HG02870 (cell line): ENCODE results near the gene KCNJ4.

Experiments used
- ATAC-seq: cut with Tn5 transposase; IDR thresholded peaks from one replicate; pipeline ENCODE4 v1.9.1; 2021; ENCODE audit warnings: mild to moderate bottlenecking, moderate library complexity; ENCODE audit not compliant: unreplicated experiment

Gene KCNJ4

DNA sequence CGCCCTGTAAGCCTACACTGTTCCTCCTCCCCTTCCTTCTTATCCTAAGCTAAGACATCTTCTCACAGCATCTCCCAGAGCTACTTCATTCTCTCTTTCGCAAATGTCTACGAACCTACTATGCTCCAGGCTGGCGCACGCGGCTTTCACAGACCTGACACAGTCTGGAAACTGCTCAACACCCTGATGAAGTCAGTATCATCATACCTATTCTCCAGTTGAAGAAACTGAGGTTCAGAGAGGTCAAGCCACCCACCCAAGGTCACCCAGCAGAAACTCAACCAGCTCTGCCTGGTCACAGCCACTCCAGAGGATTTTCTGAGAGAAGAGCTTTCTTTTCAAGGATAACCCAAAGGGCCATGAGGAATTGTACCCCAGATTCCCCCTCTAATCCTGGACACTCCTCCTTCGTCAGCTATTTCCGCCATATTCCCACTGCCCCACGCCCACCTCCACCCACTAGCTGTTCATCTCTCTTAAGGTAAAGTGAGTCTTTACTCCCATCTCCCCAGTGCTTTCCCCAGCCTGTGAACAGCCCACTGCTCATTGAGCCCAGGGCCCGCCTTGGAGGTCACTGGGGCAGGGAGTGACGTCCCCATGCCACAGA, 1.8 kb downstream of the KCNJ4 start:
- ATAC-seq, result no peak

DNA sequence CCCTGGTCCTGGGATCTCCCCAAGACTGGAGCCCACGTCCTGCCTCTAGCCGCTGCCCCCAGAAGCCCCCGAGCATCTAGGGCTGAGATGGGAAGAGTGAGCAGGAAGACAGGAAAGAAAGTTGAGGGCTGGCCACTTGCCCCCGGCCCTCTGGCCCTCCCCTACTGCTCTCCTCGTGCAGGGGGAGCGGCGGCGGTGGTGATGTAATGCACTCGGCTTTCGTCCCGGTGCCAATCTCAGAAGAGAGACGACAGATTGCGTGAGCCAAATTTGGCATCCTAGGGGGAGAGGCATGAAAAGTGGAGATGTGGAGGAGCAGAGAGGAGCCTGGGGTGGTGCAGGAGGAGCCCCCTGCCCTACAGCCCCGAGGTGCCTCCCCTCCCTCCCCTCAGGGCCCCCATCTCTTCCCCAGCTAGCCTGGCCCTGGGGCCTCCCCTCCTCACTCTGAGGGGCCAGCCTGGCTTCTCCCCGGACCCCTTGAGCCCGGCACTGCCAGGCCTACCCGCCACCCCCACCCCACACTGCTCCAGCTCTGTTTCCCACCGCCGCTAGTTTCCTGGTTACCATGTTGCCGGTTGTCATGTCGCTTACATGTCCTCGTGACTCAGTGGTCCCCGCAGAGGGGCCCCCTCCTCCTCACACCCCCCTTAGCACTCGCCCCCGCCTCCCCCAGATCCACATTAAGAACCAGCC, 2.5 kb downstream of the KCNJ4 start:
- no peak for ATAC-seq

DNA sequence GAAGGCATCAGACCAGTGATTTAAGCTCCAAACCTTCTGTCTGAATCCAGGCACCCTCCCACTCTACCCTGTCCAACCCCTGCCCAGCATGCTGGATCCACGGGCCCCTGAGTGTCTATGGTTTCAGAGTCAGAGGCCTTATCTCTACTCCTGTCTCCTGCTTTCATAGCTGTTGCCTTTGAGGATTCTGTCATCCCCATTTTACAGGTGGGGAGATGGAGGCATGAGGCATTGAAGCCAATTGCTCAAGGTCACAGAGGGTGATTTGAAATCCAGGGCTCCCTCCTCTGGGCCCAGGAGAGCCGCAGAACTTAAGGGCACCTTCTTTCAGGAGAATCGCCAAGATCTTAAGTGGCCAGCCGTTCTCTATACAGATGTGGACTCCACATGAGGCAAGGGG, 3.1 kb downstream of the KCNJ4 start:
- ATAC-seq, result no peak

- no peak for ATAC-seq
Measured at GRCh38 chr22:38451404-38451803, 3.6 kb downstream of the KCNJ4 start.

GRCh38 chr22:38450234-38450797, 4.7 kb downstream of the KCNJ4 start:
- ATAC-seq, result no peak

DNA sequence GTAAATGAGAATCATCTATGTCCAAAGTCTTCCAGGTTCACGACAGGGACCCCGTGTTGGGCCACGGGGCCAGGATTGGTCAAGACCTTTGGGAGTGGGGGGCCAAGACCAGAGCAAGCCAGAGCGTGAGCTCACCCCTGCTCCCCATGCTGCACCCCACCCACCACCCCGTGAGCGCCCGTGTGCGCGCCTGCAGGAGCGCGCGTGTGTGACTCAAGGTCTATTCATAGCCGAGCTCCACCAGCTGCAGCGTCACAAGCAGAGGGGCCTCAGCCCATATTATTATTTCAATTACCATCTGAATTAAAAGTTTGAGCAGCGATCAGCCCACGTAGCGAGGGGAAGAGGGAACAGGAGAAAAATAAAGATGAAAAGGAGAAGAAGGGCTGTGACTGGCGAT, 5.2 kb downstream of the KCNJ4 start:
- no peak for ATAC-seq

DNA sequence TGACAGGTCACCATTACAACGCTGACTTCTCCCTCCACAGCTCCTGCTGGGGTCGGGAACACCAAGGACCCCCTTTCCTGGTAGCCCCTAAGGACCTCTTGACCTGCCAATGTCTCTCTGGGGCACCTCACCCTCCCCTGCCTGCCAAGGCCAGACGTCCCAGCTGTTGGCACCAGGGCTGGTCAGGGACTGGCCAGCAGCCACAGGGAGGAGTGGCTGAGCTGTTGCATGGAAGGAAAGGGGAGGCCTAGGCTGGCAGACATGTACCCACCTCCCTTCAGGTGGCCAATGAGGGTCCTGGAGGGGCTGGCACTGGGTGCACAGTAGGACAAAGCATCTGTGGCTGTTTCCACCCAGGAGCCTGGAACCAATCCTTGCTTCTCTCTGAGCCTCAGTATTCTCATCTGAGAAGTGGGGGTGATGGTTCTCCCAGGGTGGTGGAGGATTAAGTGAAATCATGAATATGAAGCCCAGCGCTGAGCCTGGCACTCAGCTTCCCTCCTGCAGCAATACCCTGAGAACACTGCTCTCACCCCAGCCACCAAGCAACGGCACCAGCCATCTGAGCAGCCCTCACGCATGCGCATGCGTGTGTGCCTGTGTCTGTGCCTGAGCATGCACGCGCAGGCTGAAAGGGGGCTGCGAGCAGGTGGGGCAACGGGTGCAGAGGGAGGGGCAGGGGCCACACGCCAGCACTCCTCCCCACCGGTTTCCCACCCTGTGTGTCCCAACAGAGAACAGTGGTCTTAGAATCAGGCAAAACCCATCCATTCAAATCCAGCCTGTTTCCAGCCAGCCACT, 5.9 kb downstream of the KCNJ4 start:
- no peak for ATAC-seq

DNA sequence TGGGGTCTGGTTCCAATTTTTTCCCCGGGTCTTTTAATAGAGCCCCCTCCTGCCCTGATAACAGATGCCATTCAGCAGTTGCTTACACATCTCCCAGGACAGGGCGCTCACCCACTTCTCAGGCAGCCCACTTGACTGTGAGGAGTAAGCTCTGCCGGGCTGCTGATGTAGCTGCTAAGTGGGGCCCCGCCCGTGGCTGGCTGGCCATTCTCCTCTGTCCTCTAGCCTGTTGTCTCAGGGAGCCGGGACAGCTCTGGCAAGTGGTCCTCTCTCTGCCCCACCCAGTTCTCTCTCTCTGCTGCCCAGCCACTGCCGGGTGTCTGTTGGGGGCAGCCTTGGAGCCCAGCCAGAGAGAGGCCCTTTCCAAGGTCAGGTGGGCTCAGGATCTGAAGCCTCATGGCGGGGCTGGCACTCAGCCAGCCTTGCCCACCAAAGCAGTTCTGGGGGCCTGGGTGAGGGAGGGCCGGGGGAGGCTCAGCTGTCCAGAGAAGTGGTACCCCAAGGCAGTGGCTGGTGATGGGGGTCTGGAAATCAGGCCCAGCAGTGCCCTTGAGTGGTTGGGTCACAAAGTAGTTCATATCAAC, 8.9 kb downstream of the KCNJ4 start:
- ATAC-seq, result no peak

DNA sequence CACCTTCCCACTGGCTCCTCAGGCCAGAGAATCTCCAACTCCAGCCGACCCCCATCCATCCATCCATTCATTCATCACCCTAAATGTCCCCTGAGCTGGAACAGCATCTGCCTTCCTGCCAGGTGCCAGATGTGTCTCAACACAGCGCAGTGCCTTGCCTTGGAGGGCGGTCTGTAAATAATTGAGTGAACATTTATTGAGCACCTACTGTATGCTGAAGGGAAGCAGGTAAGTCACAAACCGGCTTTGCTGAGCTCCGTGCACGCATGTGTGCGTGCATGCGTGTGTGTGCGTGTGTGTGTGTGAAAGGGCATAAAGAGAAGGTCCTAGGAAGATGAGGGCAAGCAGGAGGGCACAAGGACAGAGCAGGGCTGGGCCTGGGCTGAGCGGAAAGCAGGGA, 10.2 kb downstream of the KCNJ4 start:
- no peak for ATAC-seq

DNA sequence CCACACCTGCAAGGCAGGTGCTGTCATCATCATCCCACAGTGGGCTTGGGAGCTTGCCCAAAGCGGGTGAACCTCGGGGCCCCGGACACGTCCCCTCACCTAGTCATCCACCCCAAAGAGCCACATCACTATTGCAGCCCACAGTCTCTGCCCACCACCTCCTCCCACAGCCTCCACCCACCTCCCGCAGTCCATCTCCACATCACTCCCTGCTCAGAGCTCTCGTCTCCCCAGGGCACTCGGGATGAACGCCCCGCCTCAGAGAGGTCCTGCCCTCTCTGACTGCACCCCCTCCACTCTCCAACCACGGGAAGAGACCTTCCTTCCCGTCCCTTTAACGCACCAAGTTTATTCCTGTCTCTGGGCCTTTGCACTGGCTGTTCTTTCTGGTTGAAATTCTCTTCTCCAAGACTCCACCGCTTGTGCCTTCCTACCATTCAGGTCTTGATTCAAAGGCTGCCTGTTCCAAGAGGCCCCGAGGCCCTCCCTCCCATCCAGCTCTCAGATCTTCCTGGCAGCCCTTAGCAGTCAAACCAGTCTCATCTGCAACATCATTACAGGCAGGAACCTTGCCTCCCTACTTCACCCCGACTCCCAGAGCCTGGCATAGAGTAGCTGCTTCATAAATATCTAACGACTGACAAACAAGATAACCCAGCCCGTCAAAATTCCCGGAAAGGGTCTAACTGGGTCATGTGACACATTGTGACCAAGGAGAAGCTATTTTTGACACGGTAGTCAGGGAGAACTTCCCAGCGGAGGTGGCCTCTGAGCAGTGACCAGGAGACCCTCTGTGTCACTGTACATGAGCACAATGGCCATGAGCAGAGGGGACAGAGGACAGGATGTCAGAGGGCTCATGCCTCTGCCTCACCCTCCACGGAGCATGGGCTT, 11.1 kb downstream of the KCNJ4 start:
- no peak for ATAC-seq

DNA sequence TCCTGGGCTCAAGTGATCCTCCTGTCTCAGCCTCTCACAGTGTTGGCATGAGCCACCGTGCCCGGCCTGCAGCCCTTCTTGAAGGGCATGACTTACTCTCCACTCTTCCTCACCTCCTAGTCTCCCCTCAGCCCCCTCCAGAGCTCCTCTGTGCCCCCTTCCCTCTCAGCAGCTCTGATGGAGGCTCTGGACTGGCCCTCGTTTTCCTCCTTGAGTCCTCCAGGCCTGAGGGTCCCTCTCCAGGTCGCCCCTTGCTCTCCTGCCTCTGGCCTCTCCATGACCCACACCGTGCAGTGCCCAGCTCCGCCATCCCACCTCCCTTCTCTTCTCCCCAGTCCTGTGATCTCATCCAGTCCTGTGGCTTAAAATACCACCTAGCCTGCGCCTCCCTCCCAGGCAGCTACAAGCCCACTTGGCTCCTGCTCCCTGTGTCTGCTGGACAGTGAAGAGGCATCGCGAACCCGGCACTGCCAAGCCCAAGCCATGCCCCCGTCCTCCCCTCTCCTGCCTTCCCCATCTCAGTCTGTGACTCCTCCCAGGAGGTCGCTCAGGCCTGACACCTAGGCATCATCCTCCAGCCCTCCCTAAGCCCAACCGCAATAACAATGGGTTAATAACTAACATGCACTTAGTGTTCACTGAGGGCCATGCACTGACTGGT, 11.9 kb downstream of the KCNJ4 start:
- no peak for ATAC-seq

DNA sequence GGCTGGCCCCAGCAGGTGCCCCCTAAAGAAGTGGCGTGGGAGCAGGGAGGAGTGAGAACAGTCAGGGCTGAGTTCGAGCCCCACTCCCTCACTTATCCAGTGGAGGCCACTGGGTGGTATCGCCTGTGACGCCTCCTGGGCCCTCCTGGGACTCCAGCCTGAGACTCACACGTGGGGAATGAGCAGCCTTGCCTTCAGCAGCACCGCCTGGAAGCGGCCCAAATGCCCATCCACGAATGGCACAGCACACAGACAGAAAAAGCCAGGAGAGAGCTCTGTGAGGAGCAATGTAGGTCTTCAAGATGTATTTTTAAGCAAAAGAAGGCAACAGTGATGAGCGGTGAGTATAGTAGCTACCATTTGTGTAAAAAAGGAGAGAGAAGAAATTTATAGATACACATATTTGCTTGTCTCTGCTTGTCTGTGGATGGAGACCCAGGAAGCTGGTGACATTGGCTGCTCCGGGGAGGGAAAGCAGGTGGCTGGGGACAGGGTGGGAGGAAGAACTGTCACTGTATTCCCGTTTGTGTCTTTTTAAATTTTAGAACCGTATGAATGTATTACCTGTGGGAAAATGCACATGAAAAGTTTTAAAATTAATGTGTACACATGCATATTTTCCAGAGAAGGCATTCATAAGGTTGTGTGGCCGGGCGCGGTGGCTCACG, 13.2 kb downstream of the KCNJ4 start:
- ATAC-seq, result no peak

- no peak for ATAC-seq
Measured at GRCh38 chr22:38440747-38441350, 14.2 kb downstream of the KCNJ4 start.

DNA sequence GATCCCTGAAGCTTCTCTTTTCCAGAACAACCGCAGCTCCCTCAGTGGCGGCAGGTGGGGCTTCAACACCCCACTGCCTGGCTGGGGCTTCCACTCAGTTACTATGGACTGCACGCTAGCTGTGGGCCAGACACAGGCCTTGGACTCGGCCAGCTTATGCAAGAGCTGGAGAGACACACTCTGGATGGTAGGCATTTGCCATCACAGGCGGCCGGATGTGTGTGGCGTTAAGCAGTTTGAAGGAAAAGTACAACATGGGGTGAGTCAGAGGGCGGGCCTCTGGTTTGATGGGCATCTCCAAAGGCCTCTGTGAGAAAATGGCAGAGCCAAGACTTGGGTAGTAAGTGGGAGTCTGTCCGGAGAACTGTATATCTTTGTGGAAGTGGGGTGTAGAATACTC, 17.6 kb downstream of the KCNJ4 start:
- ATAC-seq, result no peak

- ATAC-seq, result no peak
Measured at GRCh38 chr22:38436629-38437395, 18.2 kb downstream of the KCNJ4 start.

GRCh38 chr22:38435965-38436364, 19.0 kb downstream of the KCNJ4 start:
- ATAC-seq, result no peak

GRCh38 chr22:38435010-38435409, 20.0 kb downstream of the KCNJ4 start:
- no peak for ATAC-seq

DNA sequence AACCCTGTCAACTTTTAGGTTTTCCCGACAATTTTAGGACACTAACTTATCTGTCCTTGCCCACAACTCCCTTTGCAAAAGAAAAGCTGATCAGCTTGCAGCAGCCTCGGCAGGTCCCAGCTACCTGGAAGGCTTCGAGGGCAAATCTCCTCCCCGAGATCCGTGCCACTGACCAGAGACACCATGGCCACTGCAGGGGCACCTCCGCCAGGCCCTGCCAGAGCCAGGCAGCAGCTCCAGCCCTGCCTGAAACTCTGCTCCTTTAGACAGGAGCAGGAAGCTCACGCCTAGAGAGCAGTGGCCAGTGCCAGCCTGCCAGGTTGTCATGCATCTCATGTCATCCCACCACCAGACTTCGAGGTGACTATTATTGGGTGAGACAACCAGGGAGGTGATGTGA, 21.1 kb downstream of the KCNJ4 start:
- no peak for ATAC-seq
